HG03520 (cell line): ENCODE results near the gene CCDC12.

Source experiments
- ATAC-seq: cut with Tn5 transposase; IDR thresholded peaks from one replicate; pipeline ENCODE4 v1.9.1; 2021; ENCODE audit warnings: mild to moderate bottlenecking, moderate library complexity; ENCODE audit not compliant: unreplicated experiment

Gene CCDC12

GRCh38 chr3:46895761-46896160 is 80.8 kb downstream of the CCDC12 start:
- no peak for ATAC-seq

DNA sequence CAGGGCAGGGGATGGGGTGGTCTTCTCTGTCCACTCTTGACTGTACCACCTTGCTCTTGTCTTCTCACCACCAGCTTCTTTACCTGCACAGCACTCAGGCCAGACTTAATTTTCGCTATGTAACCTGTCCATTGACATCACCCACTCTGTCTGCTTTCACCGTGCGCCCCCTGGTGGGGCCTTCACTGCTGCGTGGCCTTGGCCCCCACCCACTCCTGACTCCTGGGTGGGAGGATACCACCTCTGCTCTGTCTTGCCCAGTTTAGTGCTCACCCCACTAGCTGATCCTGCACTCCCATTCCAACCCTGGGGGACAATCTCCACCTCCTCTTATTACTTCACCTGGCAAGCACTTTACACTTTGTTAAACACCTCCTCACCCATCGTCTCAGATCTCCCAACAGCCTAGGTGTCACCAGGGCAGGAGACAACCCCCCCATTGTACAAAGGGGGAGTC is 81.3 kb downstream of the CCDC12 start:
- no peak for ATAC-seq

DNA sequence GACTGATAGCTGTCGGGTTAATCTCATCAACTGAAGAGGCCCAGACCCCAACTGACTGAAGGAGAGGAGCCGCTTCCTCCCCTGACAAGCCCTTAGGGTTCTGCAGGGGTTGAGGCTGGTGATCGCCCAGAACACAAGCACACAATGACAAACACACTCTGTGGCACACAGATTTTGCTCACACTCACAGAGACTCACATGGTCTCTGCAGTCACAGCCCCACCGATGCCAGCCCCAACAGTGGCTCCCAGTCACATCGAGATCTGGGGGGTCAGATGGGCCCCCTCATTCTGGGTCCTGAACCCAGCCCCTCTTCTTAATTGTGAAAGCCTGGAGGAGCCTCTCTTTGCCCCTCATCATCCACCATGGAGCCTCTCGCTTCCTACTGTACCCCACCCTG is 82.3 kb downstream of the CCDC12 start:
- ATAC-seq, result no peak

- no peak for ATAC-seq
Observed at GRCh38 chr3:46893763-46894162, 82.8 kb downstream of the CCDC12 start.

- ATAC-seq, result no peak
Observed at GRCh38 chr3:46893146-46893748, 83.3 kb downstream of the CCDC12 start.

GRCh38 chr3:46892285-46893145 is 84.0 kb downstream of the CCDC12 start:
- no peak for ATAC-seq

DNA sequence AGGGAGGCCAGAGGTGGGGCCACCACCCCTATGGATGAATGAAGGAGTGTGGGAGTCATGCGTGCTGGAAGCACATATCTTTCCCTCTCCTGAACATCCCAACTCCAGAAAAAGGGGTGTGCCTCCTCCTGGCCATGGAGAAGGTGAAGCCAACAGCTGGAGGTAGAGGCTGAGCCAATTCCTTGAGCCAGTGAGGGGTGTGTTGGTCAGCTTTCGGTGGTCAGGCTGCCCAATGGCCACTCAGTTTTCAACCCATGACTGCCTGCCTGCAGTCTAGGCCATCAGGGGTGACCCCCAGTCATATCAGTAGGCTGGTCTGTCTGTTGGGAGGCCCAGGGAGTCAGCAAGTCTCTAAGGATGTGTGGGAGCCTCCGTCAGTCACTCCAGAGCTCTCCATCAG is 85.4 kb downstream of the CCDC12 start:
- ATAC-seq, result no peak

DNA sequence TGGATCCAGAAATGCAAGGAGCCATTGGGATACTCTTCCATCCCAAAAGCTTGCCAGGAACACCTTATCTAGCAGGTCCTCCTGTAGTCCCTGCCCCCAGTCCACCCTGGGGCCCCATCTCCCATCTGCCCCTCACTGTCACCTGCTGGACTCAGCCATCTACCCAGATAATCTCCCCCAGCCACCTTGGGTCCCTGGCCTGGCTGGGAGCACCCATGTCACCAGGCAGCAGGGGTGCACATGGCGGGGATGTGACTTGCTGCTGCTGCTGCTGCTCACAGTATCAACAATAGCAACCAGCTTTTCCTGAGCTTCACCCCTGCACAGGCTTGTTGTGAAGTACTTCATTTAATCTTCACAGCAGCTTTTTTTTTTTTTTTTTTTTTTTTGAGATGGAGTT is 86.4 kb downstream of the CCDC12 start:
- no peak for ATAC-seq

DNA sequence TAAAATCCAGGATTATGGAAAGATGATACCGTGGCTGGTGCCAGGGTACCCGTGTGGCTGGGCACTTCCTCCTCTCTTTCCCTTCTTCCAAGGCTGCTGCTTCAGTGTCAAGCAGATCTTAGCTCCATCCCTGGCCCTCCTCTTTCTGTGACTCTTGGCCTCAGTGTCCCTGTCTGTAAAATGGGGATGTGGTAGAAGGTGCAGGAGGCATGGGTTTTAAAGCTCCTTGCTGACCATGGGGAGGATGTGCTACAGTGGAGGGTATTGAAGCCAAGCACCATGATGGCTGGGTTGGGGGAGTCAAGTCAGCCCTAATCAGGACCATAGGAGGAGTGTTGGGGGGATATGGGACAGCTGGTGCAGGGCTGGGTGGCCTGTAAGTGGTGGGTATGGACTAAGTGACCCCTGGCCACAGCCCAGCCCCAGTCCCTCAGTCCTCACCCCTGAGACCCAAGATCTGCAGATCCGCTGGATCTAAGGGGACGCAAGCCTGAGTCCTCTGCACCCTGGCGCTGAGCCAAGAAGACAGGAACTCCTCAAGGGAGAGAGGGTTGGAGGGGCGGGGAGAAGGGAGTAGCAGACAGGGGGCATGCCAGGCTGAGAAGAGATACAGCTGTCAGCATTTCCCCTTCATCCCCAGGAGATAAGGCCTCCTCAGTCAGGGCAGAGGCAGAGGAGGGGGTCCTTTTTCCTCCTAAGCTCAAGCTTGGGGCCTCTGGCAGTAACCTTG is 87.0 kb downstream of the CCDC12 start:
- no peak for ATAC-seq

DNA sequence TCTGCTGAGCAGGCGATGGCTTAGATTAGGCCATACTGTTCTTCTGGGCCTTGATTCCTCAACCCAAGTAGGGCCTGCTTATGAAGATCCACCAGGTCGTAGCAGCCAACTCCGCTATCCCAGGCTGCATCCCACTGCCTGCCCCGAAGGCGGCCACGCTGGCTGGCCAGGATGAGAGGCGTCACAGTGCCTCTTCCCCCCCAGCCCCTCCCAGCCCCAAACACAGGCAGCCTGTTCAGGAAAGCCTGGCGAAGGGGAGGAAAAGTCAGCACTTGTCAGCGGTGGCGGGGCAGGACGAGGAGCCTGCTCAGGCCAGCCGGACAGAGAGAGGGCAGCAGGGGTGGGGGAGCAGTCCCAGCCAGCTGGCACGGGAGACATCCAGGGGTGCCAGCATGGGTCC is 87.8 kb downstream of the CCDC12 start:
- ATAC-seq, result no peak

DNA sequence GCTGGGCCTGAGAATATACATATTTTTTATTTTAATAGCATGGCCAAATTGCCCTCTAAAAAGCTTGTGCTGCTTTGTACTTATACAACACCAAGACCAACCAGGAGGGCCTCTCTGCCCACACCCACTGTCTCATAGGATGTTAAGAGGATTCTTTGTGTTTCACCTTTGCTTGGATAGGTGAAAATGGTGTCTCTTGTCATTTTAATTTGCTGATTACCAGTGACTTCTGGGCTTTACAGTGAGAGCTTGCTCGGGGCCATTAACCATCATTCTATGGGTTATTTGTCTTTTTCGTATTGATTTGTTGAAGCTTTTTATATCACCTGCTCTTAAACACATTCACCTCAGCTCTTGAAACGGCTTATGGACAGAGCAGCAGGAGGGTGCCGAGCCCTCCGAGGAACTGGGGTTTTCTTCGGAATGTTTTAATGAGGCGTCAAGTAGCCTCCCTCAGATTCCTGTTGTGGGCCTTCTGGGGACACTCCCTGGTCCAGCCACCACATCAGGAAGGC is 88.5 kb downstream of the CCDC12 start:
- no peak for ATAC-seq

DNA sequence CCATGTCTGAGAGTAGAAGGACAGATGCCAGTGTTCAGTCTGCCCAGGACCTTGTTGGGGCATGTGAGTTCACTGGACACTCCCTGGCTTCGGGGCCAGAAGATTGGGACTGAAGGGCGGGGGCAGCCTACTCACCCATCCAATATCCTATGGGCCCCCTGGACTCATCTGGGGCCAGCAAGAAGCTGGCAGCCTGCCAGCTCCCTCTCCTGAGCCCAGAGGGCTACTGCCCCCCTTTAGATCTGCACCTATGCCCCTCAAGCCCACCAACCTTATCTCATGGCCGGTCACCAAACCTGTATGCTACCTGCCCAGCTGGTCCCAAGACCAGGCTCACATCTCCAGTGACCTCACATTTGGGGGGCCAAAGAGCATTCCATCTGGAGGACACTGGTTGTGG is 90.9 kb downstream of the CCDC12 start:
- no peak for ATAC-seq

DNA sequence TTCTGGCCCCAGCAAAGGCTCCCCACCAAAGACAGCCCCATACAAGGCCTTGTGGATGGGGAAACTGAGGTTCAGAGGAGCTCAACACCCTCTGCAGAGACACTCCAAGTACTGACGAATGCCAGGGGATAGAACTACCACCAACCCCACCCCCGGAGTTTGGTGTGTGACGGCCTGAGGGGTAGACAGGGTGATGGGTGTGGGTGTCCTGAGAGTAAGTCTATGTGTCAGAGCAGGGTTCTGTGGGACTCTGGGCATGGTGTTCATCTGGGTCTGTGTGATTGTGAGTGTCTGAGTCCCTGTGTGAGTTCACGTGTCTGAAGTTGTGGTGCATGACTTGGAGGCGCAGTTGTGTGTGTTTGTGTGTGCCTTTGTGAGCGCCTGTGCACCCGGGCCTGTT is 91.6 kb downstream of the CCDC12 start:
- no peak for ATAC-seq

GRCh38 chr3:46884427-46884826 is 92.1 kb downstream of the CCDC12 start:
- ATAC-seq, result no peak

GRCh38 chr3:46883830-46884185 is 92.7 kb downstream of the CCDC12 start:
- ATAC-seq, result no peak

GRCh38 chr3:46883054-46883829 is 93.3 kb downstream of the CCDC12 start:
- no peak for ATAC-seq

- ATAC-seq, result no peak
Observed at GRCh38 chr3:46882377-46883053, 94.0 kb downstream of the CCDC12 start.

- ATAC-seq, result no peak
Observed at GRCh38 chr3:46881596-46882376, 94.8 kb downstream of the CCDC12 start.

DNA sequence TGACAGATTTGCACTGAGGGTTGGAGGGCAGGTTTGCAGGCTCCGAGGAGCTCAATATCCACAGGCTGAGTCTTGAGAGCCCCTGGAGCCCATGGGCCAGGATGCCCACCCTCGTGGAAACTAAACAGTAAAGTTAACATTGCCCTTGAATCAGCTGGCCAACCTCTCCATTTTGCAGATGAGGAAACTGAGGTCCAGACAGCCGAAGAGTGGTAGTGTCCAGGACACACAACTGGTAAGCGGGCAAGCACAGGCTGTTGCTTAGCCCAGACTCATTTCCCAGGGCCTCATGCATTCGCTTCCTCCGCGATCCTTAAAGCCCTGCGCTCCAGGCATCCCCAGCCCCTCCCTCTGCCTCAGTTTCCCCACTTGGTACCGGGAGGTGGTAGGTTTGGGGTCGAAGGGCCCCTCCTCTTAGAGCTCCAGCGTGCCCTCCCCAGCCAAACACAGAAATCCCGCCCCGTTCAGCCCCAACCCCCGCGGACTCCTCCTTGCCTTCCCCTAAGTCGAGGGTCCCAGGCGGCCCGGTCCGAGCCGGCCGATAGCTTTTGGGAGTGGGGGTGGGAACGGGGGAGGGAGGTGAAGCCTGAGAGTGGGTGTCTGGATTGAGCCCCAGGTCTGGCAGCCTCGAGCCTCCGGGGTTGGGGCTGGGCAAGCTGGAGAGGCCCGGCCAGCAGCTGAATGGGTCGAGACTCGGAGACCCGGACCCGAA is 95.5 kb downstream of the CCDC12 start:
- no peak for ATAC-seq
